Right ventricle myocardium inferior (tissue), 1 donor: Measurements from ENCODE around the gene PARP16. TPM values are rescaled to one million over a fixed set of nuclear protein-coding genes. Genes with fewer than 3 reads are reported as not detected.

Experiments
- ATAC-seq: fragments of 200-7000 bp; cut with Tn5 transposase; one replicate; pipeline ENCODE4 v1.9.1; 2020; ENCODE audit warnings: mild to moderate bottlenecking, moderate library complexity
- DNase-seq: peaks from one replicate; pipeline ENCODE4 v3.0.0; 2021; ENCODE audit errors: missing footprints
- intact Hi-C: fragments of 100-400 bp; cut with DNase I; formaldehyde crosslinking; loops from one replicate; pipeline ENCODE4 v1.11.0; 2022
- total RNA-seq: library from RNA; stranded (reverse); fragmentation: NEBNext Ultra II Directional; extraction: Animal tissue kit (Norgen Biotek cat#: 25700); gene quantifications from one replicate; pipeline ENCODE4 v1.2.1, GENCODE V29; 2021
- donor health status: DM: no; HTN: yes; CAD: no; lungs with severe emphysema.

PARP16 gene
- total RNA-seq, 1 donor from 2014 or later: 4.9 TPM

GRCh38 chr15:65214010-65214409, 72.7 kb downstream of the PARP16 start:
- intact Hi-C loops: no loop called here
- ATAC-seq: no peak
- no peak for DNase-seq

- intact Hi-C loops: no loop called here
- ATAC-seq (peak; percentile 37), DNase-seq (no peak)
These were observed 73.4 kb downstream of the PARP16 start for GRCh38 chr15:65213241-65213640.

GRCh38 chr15:65212097-65212496, 74.6 kb downstream of the PARP16 start:
- intact Hi-C loops: no loop called here
- ATAC-seq (no peak), DNase-seq (no peak)

- ATAC-seq (peak; percentile 65), DNase-seq (peak; percentile 78)
- intact Hi-C loops: no loop called here
These were observed 75.2 kb downstream of the PARP16 start for GRCh38 chr15:65211482-65211982.

GRCh38 chr15:65210770-65211481, 75.8 kb downstream of the PARP16 start, which contains the start of gene CILP:
CILP (minus strand) TSS chr15:65211473; CDS start chr15:65209755, 1,718 bp downstream.
- intact Hi-C loops: no loop called here
- DNase-seq: no peak
- ATAC-seq: no peak

GRCh38 chr15:65209701-65210643, 76.7 kb downstream of the PARP16 start:
- DNase-seq: no peak
- ATAC-seq: no peak
- intact Hi-C loops: no loop called here

GRCh38 chr15:65208647-65209046, 78.0 kb downstream of the PARP16 start:
- ATAC-seq (no peak), DNase-seq (no peak)
- intact Hi-C loops: no loop called here

Other genes with a start within 250 kb of the PARP16 start
- gene SLC51B, start 241.5 kb downstream of the PARP16 start, total RNA-seq: not detected
- gene RASL12, start 218.9 kb downstream of the PARP16 start, total RNA-seq: 23.3 TPM
- 8.4 TPM for gene KBTBD13, start 210.1 kb downstream of the PARP16 start, total RNA-seq
- gene UBAP1L, start 171.7 kb downstream of the PARP16 start, total RNA-seq: 1.5 TPM
- 17.9 TPM for gene PDCD7, start 153.1 kb downstream of the PARP16 start, total RNA-seq
- 54.6 TPM for gene CLPX, start 101.5 kb downstream of the PARP16 start, total RNA-seq
- 15.7 TPM for gene CILP, start 75.4 kb downstream of the PARP16 start, total RNA-seq
- not detected for gene RNU5A-1, start 9.2 kb upstream of the PARP16 start, total RNA-seq
- 25.8 TPM for gene RNU5B-1, start 17.8 kb upstream of the PARP16 start, total RNA-seq
- gene IGDCC3, start 91.1 kb upstream of the PARP16 start, total RNA-seq: 0.43 TPM
- gene IGDCC4, start 136.1 kb upstream of the PARP16 start, total RNA-seq: 3.7 TPM
- gene DPP8, start 230.8 kb upstream of the PARP16 start, total RNA-seq: 35.6 TPM
- 10.5 TPM for gene HACD3, start 243.6 kb upstream of the PARP16 start, total RNA-seq